Measurements from ENCODE around the gene UHRF1. TPM values are rescaled to one million over a fixed set of nuclear protein-coding genes. Genes with fewer than 3 reads are reported as not detected.

The UHRF1 gene
- total RNA-seq, 3 donors from 2014 or later = 0.32 to 0.66 (median 0.44) TPM

- H3K9me3 ChIP-seq = no peaks in the 10 kb centered on the region
- intact Hi-C loops (cut with DNase I; ENCODE audit: low total_unique reads) = no loop called here
- H3K27ac ChIP-seq = peak overlapping the region; percentile 90 to 96
- TF ChIP-seq POLR2AphosphoS5 (IDR thresholded peaks at IDR 0.05) = peak in 1 of 3 donors; percentile 47
- TF ChIP-seq, protein P1, sequence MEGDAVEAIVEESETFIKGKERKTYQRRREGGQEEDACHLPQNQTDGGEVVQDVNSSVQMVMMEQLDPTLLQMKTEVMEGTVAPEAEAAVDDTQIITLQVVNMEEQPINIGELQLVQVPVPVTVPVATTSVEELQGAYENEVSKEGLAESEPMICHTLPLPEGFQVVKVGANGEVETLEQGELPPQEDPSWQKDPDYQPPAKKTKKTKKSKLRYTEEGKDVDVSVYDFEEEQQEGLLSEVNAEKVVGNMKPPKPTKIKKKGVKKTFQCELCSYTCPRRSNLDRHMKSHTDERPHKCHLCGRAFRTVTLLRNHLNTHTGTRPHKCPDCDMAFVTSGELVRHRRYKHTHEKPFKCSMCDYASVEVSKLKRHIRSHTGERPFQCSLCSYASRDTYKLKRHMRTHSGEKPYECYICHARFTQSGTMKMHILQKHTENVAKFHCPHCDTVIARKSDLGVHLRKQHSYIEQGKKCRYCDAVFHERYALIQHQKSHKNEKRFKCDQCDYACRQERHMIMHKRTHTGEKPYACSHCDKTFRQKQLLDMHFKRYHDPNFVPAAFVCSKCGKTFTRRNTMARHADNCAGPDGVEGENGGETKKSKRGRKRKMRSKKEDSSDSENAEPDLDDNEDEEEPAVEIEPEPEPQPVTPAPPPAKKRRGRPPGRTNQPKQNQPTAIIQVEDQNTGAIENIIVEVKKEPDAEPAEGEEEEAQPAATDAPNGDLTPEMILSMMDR (IDR thresholded peaks at IDR 0.05) = no peak
- H3K27me3 ChIP-seq = no peaks in the 10 kb centered on the region
- H3K4me1 ChIP-seq = peaks cover 15 to 31% of the 10 kb centered on the region in 2 donors
- H3K36me3 ChIP-seq = no peaks in the 10 kb centered on the region
- H3K4me3 ChIP-seq = peak overlapping the region; percentile 28 to 58 (median 28)
- no peak for DNase-seq (ENCODE audit: low spot score in 2 of 2)
Observed at GRCh38 chr19:4977299-4978174, 68.2 kb downstream of the UHRF1 start.

GRCh38 chr19:4979211-4979807, 70.0 kb downstream of the UHRF1 start:
- intact Hi-C loops (cut with DNase I; ENCODE audit: low total_unique reads) = no loop called here
- H3K4me1 ChIP-seq = peaks cover 15 to 26% of the 10 kb centered on the region in 2 donors
- H3K36me3 ChIP-seq = no peaks in the 10 kb centered on the region
- H3K27ac ChIP-seq = peak overlapping the region in 1 of 2 donors; percentile 25
- no peak overlapping the region for H3K4me3 ChIP-seq
- H3K9me3 ChIP-seq = no peaks in the 10 kb centered on the region
- no peaks in the 10 kb centered on the region for H3K27me3 ChIP-seq
- no peak for TF ChIP-seq POLR2A (IDR thresholded peaks at IDR 0.05)
- TF ChIP-seq POLR2AphosphoS5 (IDR thresholded peaks at IDR 0.05) = no peak
- TF ChIP-seq, protein P1 (IDR thresholded peaks at IDR 0.05) = no peak
- no peak for DNase-seq (ENCODE audit: low spot score in 2 of 2)

GRCh38 chr19:4980067-4980466, 70.8 kb downstream of the UHRF1 start:
- Histone ChIP-seq H3K36me3 (no peaks in the 10 kb centered on the region), H3K4me3 (no peak overlapping the region), H3K4me1 (peaks cover 15 to 22% of the 10 kb centered on the region in 2 donors), H3K27me3 (no peaks in the 10 kb centered on the region), H3K9me3 (no peaks in the 10 kb centered on the region), H3K27ac (no peak overlapping the region)
- intact Hi-C loops (cut with DNase I; ENCODE audit: low total_unique reads) = no loop called here
- no peak for DNase-seq (ENCODE audit: low spot score in 2 of 2)
- TF ChIP-seq, protein P1 (IDR thresholded peaks at IDR 0.05) = no peak
- TF ChIP-seq POLR2AphosphoS5 (IDR thresholded peaks at IDR 0.05) (no peak), POLR2A (IDR thresholded peaks at IDR 0.05) (no peak)

DNA sequence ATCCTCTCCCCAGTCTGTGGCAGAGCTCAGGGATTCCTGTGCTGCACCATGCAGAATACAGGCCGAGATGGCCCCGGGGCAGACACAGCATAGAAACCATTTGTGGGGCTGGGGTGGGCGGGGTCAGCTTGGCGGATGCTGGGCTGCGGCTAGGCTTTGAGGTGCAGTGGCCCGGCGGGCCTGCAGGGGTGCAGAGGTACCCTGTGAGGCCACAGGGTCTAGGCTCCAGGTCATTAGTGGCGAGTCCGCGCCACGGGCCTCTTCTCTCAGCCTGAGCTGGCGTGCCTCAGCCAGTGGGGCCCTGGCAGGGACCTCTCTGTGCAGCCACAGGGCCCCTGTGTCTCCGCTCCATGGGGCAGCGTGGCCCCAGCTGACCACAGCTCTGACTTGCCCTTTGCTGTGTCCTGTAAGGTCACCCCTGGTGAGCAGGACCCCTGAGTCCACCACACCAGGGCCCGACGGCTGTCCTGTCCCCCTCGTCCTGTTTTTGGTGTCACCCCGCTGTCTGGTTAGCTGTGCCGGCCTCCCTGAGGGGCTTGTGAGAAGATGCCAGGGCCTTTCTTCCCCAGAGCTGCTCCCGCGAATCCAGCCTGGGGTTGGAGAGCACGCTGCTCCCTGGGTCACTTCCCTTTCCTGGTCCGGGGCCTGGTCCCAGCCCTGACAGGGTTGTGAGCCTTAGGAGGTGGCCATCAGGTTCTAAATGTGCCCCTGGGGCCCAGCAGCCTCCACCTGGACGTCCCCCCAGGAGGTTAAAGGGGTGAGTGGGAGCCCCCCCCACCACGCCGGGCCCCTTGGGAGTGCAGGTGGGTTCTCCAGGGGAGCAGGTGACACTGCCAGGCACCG, 71.8 kb downstream of the UHRF1 start:
- no peak overlapping the region for H3K4me3 ChIP-seq
- TF ChIP-seq, protein P1 (IDR thresholded peaks at IDR 0.05) = no peak
- no peak for TF ChIP-seq POLR2A (IDR thresholded peaks at IDR 0.05)
- no peak for TF ChIP-seq POLR2AphosphoS5 (IDR thresholded peaks at IDR 0.05)
- intact Hi-C loops (cut with DNase I; ENCODE audit: low total_unique reads) = no loop called here
- H3K27me3 ChIP-seq = no peaks in the 10 kb centered on the region
- peak overlapping the region; percentile 40 to 68 for H3K27ac ChIP-seq
- no peak for DNase-seq (ENCODE audit: low spot score in 2 of 2)
- H3K4me1 ChIP-seq = peaks cover 13 to 15% of the 10 kb centered on the region in 2 donors
- H3K9me3 ChIP-seq = no peaks in the 10 kb centered on the region
- no peaks in the 10 kb centered on the region for H3K36me3 ChIP-seq

Measured in breast epithelium (tissue), 4 donors.